HEK293 (cell line): Measurements from ENCODE around the gene MCUR1.

Experiments used
- CTCF ChIA-PET: fragments of 350-600 bp; formaldehyde crosslinking; extraction: SDS; loops from one replicate; lab custom pipeline; 2021; ENCODE audit warnings: antibody characterized with exemption; lab: Yijun Ruan, JAX
- POLR2A ChIA-PET: fragments of 300-600 bp; formaldehyde crosslinking; extraction: SDS; loops from one replicate; lab custom pipeline; 2020; ENCODE audit warnings: antibody characterized with exemption, inconsistent platforms; lab: Yijun Ruan, JAX
- H3K27ac ChIP-seq: fragments of 200-500 bp; sonication (Bioruptor generic); 2 replicates; pipeline ENCODE4 v1.5.1; 2014; ENCODE audit warnings: low read depth, low read length, control low read depth, inconsistent platforms; ENCODE audit errors: extremely low read depth
- H3K36me3 ChIP-seq, 2 experiments: fragments of 200-500 bp in 1 of 2; sonication (Bioruptor generic) in 1 of 2; 1 replicate in 1 of 2; 2 replicates in 1 of 2; pipeline ENCODE4 v1.5.1; 2014 to 2017; ENCODE audit warnings: inconsistent platforms in 2 of 2, low read length in 2 of 2; ENCODE audit not compliant: control insufficient read depth in 2 of 2, insufficient read depth in 1 of 2
- H3K4me1 ChIP-seq: fragments of 200-500 bp; sonication (Bioruptor generic); 2 replicates; pipeline ENCODE4 v1.5.1; 2014; ENCODE audit warnings: mild to moderate bottlenecking, low read length, inconsistent platforms; ENCODE audit not compliant: control insufficient read depth, insufficient read depth
- H3K4me3 ChIP-seq: 2 replicates; pipeline ENCODE4 v1.5.1; 2011; ENCODE audit warnings: low read depth, mild to moderate bottlenecking, control low read depth, low read length, moderate library complexity
- H3K9me3 ChIP-seq: fragments of 200-500 bp; sonication (Bioruptor generic); 2 replicates; pipeline ENCODE4 v1.5.1; 2014; ENCODE audit warnings: low read depth, low read length, inconsistent platforms; ENCODE audit not compliant: control insufficient read depth, insufficient read depth
- GLI4 ChIP-seq: fragments of 450-650 bp; formaldehyde crosslinking; IDR thresholded peaks from 2 replicates; pipeline ENCODE4 v1.5.1; 2016; ENCODE audit warnings: missing biosample characterization, missing genetic modification characterization
- HOXD13 ChIP-seq: sonication (generic); formaldehyde crosslinking; IDR thresholded peaks from 2 replicates; pipeline ENCODE4 v1.8.0; 2022; ENCODE audit warnings: missing genetic modification reagents, borderline replicate concordance
- MEIS1 ChIP-seq: sonication (generic); formaldehyde crosslinking; IDR thresholded peaks from 2 replicates; pipeline ENCODE4 v1.8.1; 2022; ENCODE audit warnings: missing genetic modification reagents, mild to moderate bottlenecking, borderline replicate concordance
- OVOL3 ChIP-seq: fragments of 450-650 bp; formaldehyde crosslinking; IDR thresholded peaks from 2 replicates; pipeline ENCODE4 v1.5.1; 2016; ENCODE audit warnings: missing biosample characterization, missing genetic modification characterization
- REPIN1 ChIP-seq: fragments of 450-650 bp; formaldehyde crosslinking; IDR thresholded peaks from 2 replicates; pipeline ENCODE4 v1.5.1; 2017; ENCODE audit warnings: missing biosample characterization, missing genetic modification characterization, low read depth
- SCRT2 ChIP-seq: fragments of 450-650 bp; formaldehyde crosslinking; IDR thresholded peaks from 2 replicates; pipeline ENCODE4 v1.5.1; 2016; ENCODE audit warnings: missing biosample characterization, missing genetic modification characterization
- TCF7L2 ChIP-seq: IDR thresholded peaks from 2 replicates; pipeline ENCODE4 v1.6.1; 2011; ENCODE audit warnings: low read depth, mild to moderate bottlenecking, inconsistent platforms, low read length, moderate library complexity, borderline replicate concordance
- ZFHX2 ChIP-seq: fragments of 450-650 bp; formaldehyde crosslinking; conservative IDR thresholded peaks from 2 replicates; pipeline ENCODE4 v1.5.1; 2016; ENCODE audit warnings: missing biosample characterization, missing genetic modification characterization
- ZNF132 ChIP-seq: fragments of 450-650 bp; formaldehyde crosslinking; IDR thresholded peaks from 2 replicates; pipeline ENCODE4 v1.5.1; 2017; ENCODE audit warnings: missing biosample characterization, missing genetic modification characterization, borderline replicate concordance
- ZNF140 ChIP-seq: fragments of 450-650 bp; formaldehyde crosslinking; IDR thresholded peaks from 2 replicates; pipeline ENCODE4 v1.5.1; 2016; ENCODE audit warnings: missing biosample characterization, missing genetic modification characterization
- ZNF19 ChIP-seq: fragments of 450-650 bp; formaldehyde crosslinking; IDR thresholded peaks from 2 replicates; pipeline ENCODE4; 2016; ENCODE audit warnings: missing biosample characterization, missing genetic modification characterization, low read depth
- ZNF223 ChIP-seq: fragments of 450-650 bp; formaldehyde crosslinking; IDR thresholded peaks from 2 replicates; pipeline ENCODE4 v1.5.1; 2016; ENCODE audit warnings: missing biosample characterization, missing genetic modification characterization
- ZNF280D ChIP-seq: fragments of 450-650 bp; formaldehyde crosslinking; IDR thresholded peaks from 2 replicates; pipeline ENCODE4 v1.5.1; 2016; ENCODE audit warnings: missing biosample characterization, missing genetic modification characterization
- ZNF549 ChIP-seq: fragments of 450-650 bp; IDR thresholded peaks from 2 replicates; pipeline ENCODE4 v1.5.1; 2018; ENCODE audit warnings: missing biosample characterization, missing genetic modification characterization, mild to moderate bottlenecking, inconsistent platforms, moderate library complexity
- ZNF600 ChIP-seq: fragments of 450-650 bp; formaldehyde crosslinking; IDR thresholded peaks from 2 replicates; pipeline ENCODE4 v1.5.1; 2016; ENCODE audit warnings: missing biosample characterization, missing genetic modification characterization
- ZNF610 ChIP-seq: fragments of 450-650 bp; formaldehyde crosslinking; IDR thresholded peaks from 2 replicates; pipeline ENCODE4 v1.5.1; 2016; ENCODE audit warnings: missing biosample characterization, missing genetic modification characterization, borderline replicate concordance
- ZNF660 ChIP-seq: fragments of 450-650 bp; IDR thresholded peaks from 2 replicates; pipeline ENCODE4 v1.5.1; 2018; ENCODE audit warnings: missing biosample characterization, mild to moderate bottlenecking, missing genetic modification characterization
- ZNF701 ChIP-seq: fragments of 450-650 bp; formaldehyde crosslinking; IDR thresholded peaks from 2 replicates; pipeline ENCODE4 v1.5.1; 2016; ENCODE audit warnings: missing biosample characterization, missing genetic modification characterization
- ZNF785 ChIP-seq: fragments of 450-650 bp; formaldehyde crosslinking; IDR thresholded peaks from 2 replicates; pipeline ENCODE4 v1.5.1; 2016; ENCODE audit warnings: missing biosample characterization, missing genetic modification characterization
- ZNF792 ChIP-seq: fragments of 450-650 bp; formaldehyde crosslinking; IDR thresholded peaks from 2 replicates; pipeline ENCODE4 v1.5.1; 2016; ENCODE audit warnings: missing biosample characterization, missing genetic modification characterization
- ZNF830 ChIP-seq: fragments of 450-650 bp; IDR thresholded peaks from 2 replicates; pipeline ENCODE4 v1.5.0; 2018; ENCODE audit warnings: missing biosample characterization, missing genetic modification characterization, low read depth, mild to moderate bottlenecking, moderate library complexity
- ZNF843 ChIP-seq: fragments of 450-650 bp; formaldehyde crosslinking; IDR thresholded peaks from 2 replicates; pipeline ENCODE4 v1.5.1; 2016; ENCODE audit warnings: missing biosample characterization, missing genetic modification characterization
- ZSCAN30 ChIP-seq: fragments of 450-650 bp; IDR thresholded peaks from 2 replicates; pipeline ENCODE4 v1.5.1; 2018; ENCODE audit warnings: missing biosample characterization, mild to moderate bottlenecking, missing genetic modification characterization, moderate library complexity
- TF ChIP-seq, protein P1 (sequence below): fragments of 450-650 bp; formaldehyde crosslinking; IDR thresholded peaks from 2 replicates; pipeline ENCODE4 v1.5.1; 2017; ENCODE audit warnings: missing biosample characterization, missing genetic modification characterization
- TF ChIP-seq, protein P2 (sequence below): fragments of 450-650 bp; formaldehyde crosslinking; IDR thresholded peaks from 2 replicates; pipeline ENCODE4 v1.5.1; 2016; ENCODE audit warnings: missing biosample characterization, missing genetic modification characterization
- TF ChIP-seq, protein P3 (sequence below): fragments of 450-650 bp; formaldehyde crosslinking; IDR thresholded peaks from 2 replicates; pipeline ENCODE4 v1.5.1; 2016; ENCODE audit warnings: missing biosample characterization, missing genetic modification characterization, low read depth
- TF ChIP-seq, protein P4 (sequence below): fragments of 450-650 bp; formaldehyde crosslinking; IDR thresholded peaks from 2 replicates; pipeline ENCODE4 v1.5.1; 2016; ENCODE audit warnings: missing biosample characterization, missing genetic modification characterization

MCUR1 gene

DNA sequence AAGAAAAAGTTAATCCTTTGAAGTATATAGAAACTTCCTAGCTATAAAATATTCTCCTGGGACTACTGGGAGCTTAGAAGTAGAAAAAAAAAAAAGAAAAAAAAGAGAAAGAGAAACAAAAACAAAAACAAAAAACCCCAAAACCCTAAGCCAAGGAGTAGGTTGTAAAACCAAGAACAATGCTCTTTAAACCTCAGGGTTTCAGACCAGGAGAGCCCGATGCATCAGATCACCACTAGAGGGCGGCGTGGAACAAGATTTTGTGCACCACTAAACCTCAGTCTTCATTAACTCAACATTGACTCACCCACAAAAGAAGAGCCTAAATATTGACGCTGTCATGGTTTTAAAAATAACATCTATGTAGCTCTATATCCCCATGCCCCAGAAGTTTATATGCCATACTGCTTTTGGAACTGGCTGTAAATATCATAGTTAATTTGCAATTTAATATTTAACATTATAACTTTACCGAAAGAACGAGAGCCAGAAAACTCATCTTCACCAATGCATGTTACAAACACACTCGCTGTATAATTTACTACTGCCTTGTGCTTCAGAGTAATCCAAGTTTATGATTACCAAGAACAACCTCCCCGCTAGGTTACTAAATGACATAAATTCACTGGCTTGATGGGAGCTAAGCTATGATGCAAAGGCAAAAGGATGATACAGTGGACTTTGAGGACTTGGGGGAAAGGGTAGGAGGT, 19.2 kb downstream of the MCUR1 start:
- Histone ChIP-seq H3K9me3 (no peaks in the 10 kb centered on the region), H3K4me1 (peaks cover 4% of the 10 kb centered on the region; the same call in 1 of the 2 replicates), H3K4me3 (no peak overlapping the region), H3K27ac (no peak overlapping the region), H3K36me3 (peaks cover 14 to 26% of the 10 kb centered on the region in 2 experiments)
- POLR2A ChIA-PET = interaction anchor here (0.6 to 1.0 kb wide), 3 partner anchors 16 to 29 kb away, joined by 3 to 4 read pairs (median 3); no protein-coding TSS in a partner anchor
- CTCF ChIA-PET = interaction anchor here (0.6 to 4.2 kb wide), 48 partner anchors 8 to 1463 kb away, joined by 3 to 56 read pairs (median 4); no protein-coding TSS in a partner anchor
- TF ChIP-seq ZNF549 = no peak
- no peak for TF ChIP-seq SCRT2
- no peak for TF ChIP-seq ZNF701 (tag by site-specific recombination)
- TF ChIP-seq, protein P1, sequence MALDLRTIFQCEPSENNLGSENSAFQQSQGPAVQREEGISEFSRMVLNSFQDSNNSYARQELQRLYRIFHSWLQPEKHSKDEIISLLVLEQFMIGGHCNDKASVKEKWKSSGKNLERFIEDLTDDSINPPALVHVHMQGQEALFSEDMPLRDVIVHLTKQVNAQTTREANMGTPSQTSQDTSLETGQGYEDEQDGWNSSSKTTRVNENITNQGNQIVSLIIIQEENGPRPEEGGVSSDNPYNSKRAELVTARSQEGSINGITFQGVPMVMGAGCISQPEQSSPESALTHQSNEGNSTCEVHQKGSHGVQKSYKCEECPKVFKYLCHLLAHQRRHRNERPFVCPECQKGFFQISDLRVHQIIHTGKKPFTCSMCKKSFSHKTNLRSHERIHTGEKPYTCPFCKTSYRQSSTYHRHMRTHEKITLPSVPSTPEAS (tag by site-specific recombination) = no peak
- no peak for TF ChIP-seq ZNF223 (tag by site-specific recombination)
- no peak for TF ChIP-seq OVOL3 (tag by site-specific recombination)
- TF ChIP-seq ZFHX2 (tag by site-specific recombination) = no peak
- TF ChIP-seq, protein P2, sequence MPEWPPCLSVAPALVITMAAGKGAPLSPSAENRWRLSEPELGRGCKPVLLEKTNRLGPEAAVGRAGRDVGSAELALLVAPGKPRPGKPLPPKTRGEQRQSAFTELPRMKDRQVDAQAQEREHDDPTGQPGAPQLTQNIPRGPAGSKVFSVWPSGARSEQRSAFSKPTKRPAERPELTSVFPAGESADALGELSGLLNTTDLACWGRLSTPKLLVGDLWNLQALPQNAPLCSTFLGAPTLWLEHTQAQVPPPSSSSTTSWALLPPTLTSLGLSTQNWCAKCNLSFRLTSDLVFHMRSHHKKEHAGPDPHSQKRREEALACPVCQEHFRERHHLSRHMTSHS (tag by site-specific recombination) = no peak
- TF ChIP-seq ZSCAN30 (tag by site-specific recombination) = no peak
- TF ChIP-seq ZNF600 (tag by site-specific recombination) = no peak
- TF ChIP-seq ZNF792 = no peak
- no peak for TF ChIP-seq MEIS1 (CRISPR knock-in tag)
- no peak for TF ChIP-seq REPIN1 (tag by site-specific recombination)
- TF ChIP-seq ZNF19 (tag by site-specific recombination) = no peak
- peak; percentile 86 for TF ChIP-seq ZNF660 (tag by site-specific recombination)
- TF ChIP-seq ZNF132 (tag by site-specific recombination) = no peak
- TF ChIP-seq ZNF280D (tag by site-specific recombination) = no peak
- TF ChIP-seq TCF7L2 = 0 out of 2 replicates have a peak, but pooled peaks have one; percentile 25
- no peak for TF ChIP-seq HOXD13 (CRISPR knock-in tag)
- no peak for TF ChIP-seq ZNF140 (tag by site-specific recombination)
- TF ChIP-seq, protein P3, sequence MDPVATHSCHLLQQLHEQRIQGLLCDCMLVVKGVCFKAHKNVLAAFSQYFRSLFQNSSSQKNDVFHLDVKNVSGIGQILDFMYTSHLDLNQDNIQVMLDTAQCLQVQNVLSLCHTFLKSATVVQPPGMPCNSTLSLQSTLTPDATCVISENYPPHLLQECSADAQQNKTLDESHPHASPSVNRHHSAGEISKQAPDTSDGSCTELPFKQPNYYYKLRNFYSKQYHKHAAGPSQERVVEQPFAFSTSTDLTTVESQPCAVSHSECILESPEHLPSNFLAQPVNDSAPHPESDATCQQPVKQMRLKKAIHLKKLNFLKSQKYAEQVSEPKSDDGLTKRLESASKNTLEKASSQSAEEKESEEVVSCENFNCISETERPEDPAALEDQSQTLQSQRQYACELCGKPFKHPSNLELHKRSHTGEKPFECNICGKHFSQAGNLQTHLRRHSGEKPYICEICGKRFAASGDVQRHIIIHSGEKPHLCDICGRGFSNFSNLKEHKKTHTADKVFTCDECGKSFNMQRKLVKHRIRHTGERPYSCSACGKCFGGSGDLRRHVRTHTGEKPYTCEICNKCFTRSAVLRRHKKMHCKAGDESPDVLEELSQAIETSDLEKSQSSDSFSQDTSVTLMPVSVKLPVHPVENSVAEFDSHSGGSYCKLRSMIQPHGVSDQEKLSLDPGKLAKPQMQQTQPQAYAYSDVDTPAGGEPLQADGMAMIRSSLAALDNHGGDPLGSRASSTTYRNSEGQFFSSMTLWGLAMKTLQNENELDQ (tag by site-specific recombination) = no peak
- no peak for TF ChIP-seq GLI4 (tag by site-specific recombination)
- TF ChIP-seq, protein P4, sequence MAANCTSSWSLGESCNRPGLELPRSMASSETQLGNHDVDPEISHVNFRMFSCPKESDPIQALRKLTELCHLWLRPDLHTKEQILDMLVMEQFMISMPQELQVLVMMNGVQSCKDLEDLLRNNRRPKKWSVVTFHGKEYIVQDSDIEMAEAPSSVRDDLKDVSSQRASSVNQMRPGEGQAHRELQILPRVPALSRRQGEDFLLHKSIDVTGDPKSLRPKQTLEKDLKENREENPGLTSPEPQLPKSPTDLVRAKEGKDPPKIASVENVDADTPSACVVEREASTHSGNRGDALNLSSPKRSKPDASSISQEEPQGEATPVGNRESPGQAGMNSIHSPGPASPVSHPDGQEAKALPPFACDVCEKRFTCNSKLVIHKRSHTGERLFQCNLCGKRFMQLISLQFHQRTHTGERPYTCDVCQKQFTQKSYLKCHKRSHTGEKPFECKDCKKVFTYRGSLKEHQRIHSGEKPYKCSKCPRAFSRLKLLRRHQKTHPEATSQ (tag by site-specific recombination) = no peak
- no peak for TF ChIP-seq ZNF843 (tag by site-specific recombination)
- no peak for TF ChIP-seq ZNF785
- TF ChIP-seq ZNF830 (tag by site-specific recombination) = no peak
- TF ChIP-seq ZNF610 = no peak
